Spleen (tissue), 11 donors: Measurements from ENCODE around the gene ENPP5. TPM values are rescaled to one million over a fixed set of nuclear protein-coding genes. Genes with fewer than 3 reads are reported as not detected.

Experiments used
- DNase-seq: peaks from one replicate; pipeline ENCODE4 v3.0.0-alpha.2; 2020
- H3K27ac ChIP-seq, 8 donors: fragments of 200-600 bp; sonication (generic) in 7 of 8; 1 replicate in 4 of 8; 2 replicates in 4 of 8; pipeline versions ENCODE4 v1.5.0 to v1.8.0; 2016 to 2021; ENCODE audit warnings: inconsistent platforms in 4 of 8, mild to moderate bottlenecking in 4 of 8, moderate library complexity in 1 of 8
- H3K27me3 ChIP-seq, 7 donors: fragments of 200-600 bp; sonication (generic) in 6 of 7; replicated peaks in 1 of 7; 1 replicate in 4 of 7; 2 replicates in 3 of 7; pipeline versions ENCODE4 v1.5.0 to v1.8.0; 2016 to 2021; ENCODE audit warnings: inconsistent platforms in 3 of 7, mild to moderate bottlenecking in 1 of 7
- H3K36me3 ChIP-seq, 6 donors: fragments of 200-600 bp; sonication (generic) in 5 of 6; 1 replicate in 4 of 6; 2 replicates in 2 of 6; pipeline versions ENCODE4 v1.5.0 to v1.8.0; 2016 to 2021; ENCODE audit warnings: inconsistent platforms in 2 of 6
- H3K4me1 ChIP-seq, 6 donors: fragments of 200-600 bp; sonication (generic) in 5 of 6; 1 replicate in 3 of 6; 2 replicates in 3 of 6; pipeline versions ENCODE4 v1.5.0 to v1.8.0; 2016 to 2021; ENCODE audit warnings: inconsistent platforms in 3 of 6
- H3K4me3 ChIP-seq, 8 donors: fragments of 200-600 bp; sonication (generic) in 7 of 8; 1 replicate in 4 of 8; 2 replicates in 4 of 8; pipeline versions ENCODE4 v1.5.0 to v1.8.0; 2016 to 2021; ENCODE audit warnings: inconsistent platforms in 4 of 8, mild to moderate bottlenecking in 4 of 8, moderate library complexity in 2 of 8
- H3K9me3 ChIP-seq, 8 donors: fragments of 200-600 bp; sonication (generic) in 7 of 8; 1 replicate in 4 of 8; 2 replicates in 4 of 8; pipeline versions ENCODE4 v1.5.0 to v1.8.0; 2016 to 2021; ENCODE audit warnings: inconsistent platforms in 4 of 8
- CTCF ChIP-seq, 11 experiments: fragments of 200-600 bp in 7 of 11; fragments of 450-650 bp in 4 of 11; sonication (generic) in 4 of 11; IDR thresholded peaks in 8 of 11; conservative IDR thresholded peaks in 3 of 11; 1 replicate in 7 of 11; 2 replicates in 4 of 11; pipeline versions ENCODE4 v1.4.0 to v1.8.0; 2016 to 2021; ENCODE audit warnings: antibody characterized with exemption in 11 of 11, inconsistent platforms in 4 of 11, mild to moderate bottlenecking in 1 of 11
- POLR2A ChIP-seq, 3 donors: fragments of 450-650 bp; IDR thresholded peaks; one replicate each; pipeline ENCODE4 v1.5.1; 2017; ENCODE audit warnings: antibody characterized with exemption in 3 of 3, mild to moderate bottlenecking in 1 of 3
- POLR2AphosphoS5 ChIP-seq, 3 donors: sonication (generic); formaldehyde crosslinking; IDR thresholded peaks; one replicate each; pipeline ENCODE4 v1.5.1; 2017; ENCODE audit warnings: antibody characterized with exemption in 3 of 3
- WGBS, 5 donors: extraction: QIAGEN DNeasy Blood & Tissue Kit in 3 of 5; methylation state at CpG; one replicate each; pipeline versions ENCODE4 v1.1.5 to v1.1.7; 2013 to 2018; 5-methylcytosine and 5-hydroxymethylcytosine counted together
- intact Hi-C: fragments of 100-400 bp; cut with DNase I; formaldehyde crosslinking; loops from one replicate; pipeline ENCODE4 v1.15.0; 2023; ENCODE audit warnings: low total_unique reads
- polyA plus RNA-seq, 3 donors: library from polyadenylated mRNA; stranded (reverse); fragments of 200-250 nt; gene quantifications; one replicate each; pipeline ENCODE4 v1.2.1, GENCODE V29; 2013
- total RNA-seq, 7 donors: library from RNA; depleted of rRNA in 3 of 7; stranded (reverse); fragments of >200 nt in 3 of 7; fragmentation: NEBNext Ultra II Directional in 4 of 7; extraction: Animal tissue kit (Norgen Biotek cat#: 25700) in 4 of 7; gene quantifications; one replicate each; pipeline versions ENCODE4 v1.1.0 to v1.2.1, GENCODE V29; 2016 to 2021
- donor health status: healthy with polysubstance abuse.
- donor health status: DM: no; HTN: no; CAD: no; lungs with moderate emphysema.
- donor health status: DM: no; HTN: no; CAD: no.
- donor health status: Bipolar disorder and iron deficiency.
- donor health status: healthy.
- donor health status: DM: no; HTN: no; CAD: no.
- donor health status: DM: yes; HTN: yes; CAD: no.

The ENPP5 gene
- total and polyA plus RNA-seq, 10 donors, result 1.7 to 13.6 (median 5.5) TPM

DNA sequence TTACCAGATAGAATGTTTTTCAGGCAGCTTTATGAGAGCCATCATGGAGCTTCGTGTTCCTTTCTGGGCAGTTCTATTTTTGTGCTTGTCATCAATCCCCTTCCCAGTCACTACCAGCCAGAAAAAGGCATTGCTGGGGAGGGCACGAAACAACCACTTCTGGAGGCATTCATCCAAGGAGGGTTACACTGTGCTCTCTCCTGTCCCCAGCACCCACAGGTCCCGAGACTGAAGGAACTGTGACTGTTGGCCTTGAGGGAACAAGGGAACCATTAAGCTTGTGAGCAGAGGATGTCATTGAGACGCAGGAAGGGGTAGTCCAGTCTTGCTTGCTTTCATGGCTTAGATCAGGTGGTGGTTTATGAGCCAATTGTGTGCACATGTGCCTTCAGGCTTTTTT is 20.1 kb upstream of the ENPP5 start:
- 85 to 95% (median 88%) methylated on average over 4 of the region's 4 CpGs for WGBS, 5 donors
- no peak overlapping the region for H3K4me3 ChIP-seq
- TF ChIP-seq POLR2A (IDR thresholded peaks at IDR 0.05), result no peak
- no peak for TF ChIP-seq POLR2AphosphoS5 (IDR thresholded peaks at IDR 0.05)
- no peak for TF ChIP-seq CTCF (IDR thresholded peaks at IDR 0.05 in 8 of 11, conservative IDR thresholded peaks at IDR 0.05 in 3 of 11)
- peaks cover 0 to 5% (median 0%) of the 10 kb centered on the region in 7 donors for H3K27me3 ChIP-seq
- H3K9me3 ChIP-seq, result no peaks in the 10 kb centered on the region
- no peak overlapping the region for H3K27ac ChIP-seq
- DNase-seq, result no peak
- H3K4me1 ChIP-seq, result no peaks in the 10 kb centered on the region
- intact Hi-C loops, result no loop called here
- H3K36me3 ChIP-seq, result no peaks in the 10 kb centered on the region

DNA sequence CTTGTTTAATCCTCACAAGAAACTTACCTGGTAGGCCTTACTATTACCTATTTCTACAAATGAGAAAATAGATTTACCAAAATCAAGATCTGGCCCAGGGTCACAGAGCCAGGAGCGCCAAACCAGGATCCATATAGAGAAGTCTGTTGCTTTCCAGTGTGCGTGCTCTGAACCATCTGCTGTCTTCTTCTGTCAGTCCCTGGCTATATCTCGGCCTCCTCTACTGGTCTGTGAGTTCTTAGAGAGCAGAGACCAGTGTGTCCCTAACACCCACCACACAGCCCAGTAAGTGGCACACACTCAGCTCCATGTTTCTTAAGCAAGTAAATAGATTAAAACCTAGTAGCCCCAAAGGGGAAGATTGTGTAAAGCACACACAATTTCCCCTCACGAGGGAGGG is 18.9 kb upstream of the ENPP5 start:
- Histone ChIP-seq H3K4me3 (no peak overlapping the region), H3K27ac (no peak overlapping the region), H3K4me1 (no peaks in the 10 kb centered on the region), H3K9me3 (no peaks in the 10 kb centered on the region), H3K27me3 (peaks cover 0 to 5% (median 0%) of the 10 kb centered on the region in 7 donors), H3K36me3 (no peaks in the 10 kb centered on the region)
- WGBS, 5 donors, result 85 to 94% (median 92%) methylated on average over 4 of the region's 4 CpGs
- DNase-seq, result no peak
- no peak for TF ChIP-seq CTCF (IDR thresholded peaks at IDR 0.05 in 8 of 11, conservative IDR thresholded peaks at IDR 0.05 in 3 of 11)
- TF ChIP-seq POLR2AphosphoS5 (IDR thresholded peaks at IDR 0.05), result no peak
- no peak for TF ChIP-seq POLR2A (IDR thresholded peaks at IDR 0.05)
- intact Hi-C loops, result no loop called here

DNA sequence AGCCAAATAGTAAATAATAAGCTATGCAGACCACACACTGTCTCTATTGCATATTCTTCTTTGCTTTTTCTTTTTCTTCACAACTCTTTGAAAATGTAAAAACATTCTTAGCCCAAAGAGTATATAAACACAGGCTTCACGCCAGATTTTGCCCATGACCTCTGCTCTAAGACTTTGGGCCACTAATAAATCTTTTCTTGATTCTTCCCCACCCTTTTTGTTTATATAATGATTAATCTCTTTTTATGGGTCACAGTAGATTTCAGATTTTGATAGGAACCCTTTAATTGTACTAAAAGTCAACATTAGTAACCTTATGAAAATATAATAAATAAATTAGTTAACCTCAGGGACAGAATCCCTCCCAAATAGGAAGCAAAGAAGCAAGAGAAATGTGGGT is 15.8 kb upstream of the ENPP5 start:
- Histone ChIP-seq H3K4me3 (no peak overlapping the region), H3K27me3 (no peaks in the 10 kb centered on the region), H3K9me3 (no peaks in the 10 kb centered on the region), H3K27ac (no peak overlapping the region), H3K4me1 (no peaks in the 10 kb centered on the region), H3K36me3 (no peaks in the 10 kb centered on the region)
- intact Hi-C loops, result no loop called here
- no peak for DNase-seq
- WGBS, 5 donors, result 86 to 96% (median 92%) methylated on average over 1 of the region's 1 CpG
- no peak for TF ChIP-seq POLR2AphosphoS5 (IDR thresholded peaks at IDR 0.05)
- TF ChIP-seq POLR2A (IDR thresholded peaks at IDR 0.05), result no peak
- TF ChIP-seq CTCF (IDR thresholded peaks at IDR 0.05 in 8 of 11, conservative IDR thresholded peaks at IDR 0.05 in 3 of 11), result no peak

DNA sequence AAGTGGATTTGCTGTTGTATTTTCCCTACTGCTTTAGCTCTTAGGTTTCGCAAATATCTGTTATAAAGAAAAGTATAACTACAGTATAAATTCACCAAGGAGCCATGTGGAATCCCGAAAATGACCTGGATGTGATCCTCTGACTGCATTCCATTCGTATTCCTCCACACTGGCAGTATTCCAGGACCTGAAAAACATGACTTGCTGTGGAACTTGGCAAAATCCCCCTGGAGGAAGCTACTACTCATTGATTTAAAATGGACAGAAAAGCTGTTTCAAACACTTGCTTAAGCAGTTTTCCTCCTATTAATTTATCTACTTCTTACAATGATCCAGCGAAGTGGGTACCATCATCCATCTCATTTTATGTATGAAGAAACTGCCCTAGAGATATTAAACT is 13.3 kb upstream of the ENPP5 start:
- no peak for TF ChIP-seq POLR2A (IDR thresholded peaks at IDR 0.05)
- no peak for TF ChIP-seq POLR2AphosphoS5 (IDR thresholded peaks at IDR 0.05)
- TF ChIP-seq CTCF (IDR thresholded peaks at IDR 0.05 in 8 of 11, conservative IDR thresholded peaks at IDR 0.05 in 3 of 11), result no peak
- Histone ChIP-seq H3K27ac (no peak overlapping the region), H3K4me1 (no peaks in the 10 kb centered on the region), H3K9me3 (no peaks in the 10 kb centered on the region), H3K36me3 (no peaks in the 10 kb centered on the region), H3K27me3 (no peaks in the 10 kb centered on the region), H3K4me3 (no peak overlapping the region)
- intact Hi-C loops, result no loop called here
- DNase-seq, result no peak
- 59 to 74% (median 67%) methylated on average over 4 of the region's 4 CpGs for WGBS, 5 donors
